LNCaP clone FGC (cell line): ENCODE data around the gene NMNAT3.

ENCODE experiments used
- DNase-seq: peaks from one replicate; pipeline ENCODE4 v3.0.0-alpha.2; 2011; ENCODE audit warnings: low read depth
- H3K4me3 ChIP-seq: 2 replicates; pipeline ENCODE4 v1.5.1; 2011; ENCODE audit warnings: mild to moderate bottlenecking, low read depth, low read length, control low read depth
- TF ChIP-seq, protein P1 (sequence below): IDR thresholded peaks from 2 replicates; pipeline ENCODE4 v1.5.1; 2012; ENCODE audit warnings: mild to moderate bottlenecking; ENCODE audit not compliant: control insufficient read depth, insufficient read depth; ENCODE audit errors: extremely low read depth

NMNAT3 gene

GRCh38 chr3:139705631-139706030, 27.9 kb upstream of the NMNAT3 start:
- no peak overlapping the region for H3K4me3 ChIP-seq
- TF ChIP-seq, protein P1, sequence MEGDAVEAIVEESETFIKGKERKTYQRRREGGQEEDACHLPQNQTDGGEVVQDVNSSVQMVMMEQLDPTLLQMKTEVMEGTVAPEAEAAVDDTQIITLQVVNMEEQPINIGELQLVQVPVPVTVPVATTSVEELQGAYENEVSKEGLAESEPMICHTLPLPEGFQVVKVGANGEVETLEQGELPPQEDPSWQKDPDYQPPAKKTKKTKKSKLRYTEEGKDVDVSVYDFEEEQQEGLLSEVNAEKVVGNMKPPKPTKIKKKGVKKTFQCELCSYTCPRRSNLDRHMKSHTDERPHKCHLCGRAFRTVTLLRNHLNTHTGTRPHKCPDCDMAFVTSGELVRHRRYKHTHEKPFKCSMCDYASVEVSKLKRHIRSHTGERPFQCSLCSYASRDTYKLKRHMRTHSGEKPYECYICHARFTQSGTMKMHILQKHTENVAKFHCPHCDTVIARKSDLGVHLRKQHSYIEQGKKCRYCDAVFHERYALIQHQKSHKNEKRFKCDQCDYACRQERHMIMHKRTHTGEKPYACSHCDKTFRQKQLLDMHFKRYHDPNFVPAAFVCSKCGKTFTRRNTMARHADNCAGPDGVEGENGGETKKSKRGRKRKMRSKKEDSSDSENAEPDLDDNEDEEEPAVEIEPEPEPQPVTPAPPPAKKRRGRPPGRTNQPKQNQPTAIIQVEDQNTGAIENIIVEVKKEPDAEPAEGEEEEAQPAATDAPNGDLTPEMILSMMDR: no peak
- no peak for DNase-seq

DNA sequence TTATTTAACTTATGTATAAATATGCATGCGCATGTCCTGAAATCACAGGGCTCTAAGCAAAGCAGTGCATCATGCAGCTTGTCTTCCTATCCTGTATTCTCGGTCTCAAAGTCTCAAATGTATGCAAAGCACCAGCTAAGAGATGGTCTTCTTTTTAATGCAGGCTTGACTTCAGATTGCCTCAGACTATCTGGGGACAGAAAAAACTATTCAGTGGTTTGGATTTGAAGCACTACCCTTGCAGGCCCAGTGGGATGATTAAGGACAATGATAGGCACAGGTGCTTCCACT, 18.5 kb upstream of the NMNAT3 start:
- no peak for DNase-seq
- H3K4me3 ChIP-seq: no peak overlapping the region
- TF ChIP-seq, protein P1: no peak

DNA sequence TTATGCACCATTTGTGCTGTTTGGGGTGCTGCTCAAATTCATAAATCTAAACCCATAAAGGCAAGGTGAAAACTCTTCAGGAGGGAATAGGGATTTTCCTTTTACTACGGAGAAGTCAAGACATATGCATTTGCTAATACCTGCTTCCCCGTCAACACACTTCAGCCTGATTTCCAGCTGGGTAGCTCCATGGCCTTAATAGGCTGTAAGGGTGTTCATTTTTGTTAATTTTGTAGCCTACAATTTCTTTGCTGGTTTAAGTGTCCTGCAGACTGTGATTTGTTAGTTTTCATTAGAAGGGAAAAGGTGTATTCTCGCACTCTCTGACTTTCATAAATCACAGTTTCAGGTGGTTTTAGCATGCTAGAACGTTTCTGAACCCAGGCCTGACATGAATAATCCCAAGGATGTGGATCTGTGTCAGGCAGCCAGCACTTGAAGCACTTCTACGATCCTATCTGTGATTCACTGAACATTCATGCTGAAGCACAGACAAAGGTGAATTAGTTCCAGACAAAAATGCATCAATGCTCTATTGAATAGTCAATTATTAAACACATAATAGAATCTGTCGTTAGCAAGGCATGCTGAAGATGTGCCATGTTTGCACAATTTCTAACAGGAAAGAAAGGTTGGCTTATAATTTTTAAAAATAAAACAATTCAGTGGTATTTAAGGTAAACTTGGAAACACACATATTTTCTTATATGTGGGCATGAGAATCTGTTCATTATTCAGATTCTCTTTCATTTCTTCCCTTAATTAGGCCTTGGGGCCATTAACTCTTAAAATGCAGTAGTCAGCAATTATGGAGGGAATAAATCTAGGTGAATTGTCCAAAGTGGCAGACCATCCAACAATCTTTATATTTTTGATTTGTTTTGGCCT, 17.9 kb upstream of the NMNAT3 start:
- DNase-seq: no peak
- TF ChIP-seq, protein P1: no peak
- H3K4me3 ChIP-seq: no peak overlapping the region

GRCh38 chr3:139695007-139695406, 17.2 kb upstream of the NMNAT3 start:
- TF ChIP-seq, protein P1: no peak
- no peak for DNase-seq
- no peak overlapping the region for H3K4me3 ChIP-seq

DNA sequence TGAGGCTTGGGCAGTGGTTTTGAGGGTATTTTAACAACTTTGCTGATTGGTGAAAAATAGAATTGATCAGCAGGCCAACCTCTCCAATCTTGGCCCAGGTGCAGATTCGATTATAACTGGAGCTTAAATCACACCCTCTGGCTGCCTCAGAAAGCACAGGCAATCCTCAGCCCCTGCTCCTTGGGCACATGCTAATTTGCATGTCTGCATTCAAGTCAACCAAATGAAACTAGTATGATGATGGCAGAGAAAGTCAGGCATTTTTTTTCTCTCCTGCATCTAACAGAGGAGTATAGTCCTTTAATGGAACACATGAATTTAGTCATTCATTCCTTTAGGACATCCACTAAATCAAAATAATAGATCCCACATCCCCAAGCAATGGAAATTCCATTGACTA, 16.8 kb upstream of the NMNAT3 start:
- no peak for DNase-seq
- H3K4me3 ChIP-seq: no peak overlapping the region
- TF ChIP-seq, protein P1: no peak

DNA sequence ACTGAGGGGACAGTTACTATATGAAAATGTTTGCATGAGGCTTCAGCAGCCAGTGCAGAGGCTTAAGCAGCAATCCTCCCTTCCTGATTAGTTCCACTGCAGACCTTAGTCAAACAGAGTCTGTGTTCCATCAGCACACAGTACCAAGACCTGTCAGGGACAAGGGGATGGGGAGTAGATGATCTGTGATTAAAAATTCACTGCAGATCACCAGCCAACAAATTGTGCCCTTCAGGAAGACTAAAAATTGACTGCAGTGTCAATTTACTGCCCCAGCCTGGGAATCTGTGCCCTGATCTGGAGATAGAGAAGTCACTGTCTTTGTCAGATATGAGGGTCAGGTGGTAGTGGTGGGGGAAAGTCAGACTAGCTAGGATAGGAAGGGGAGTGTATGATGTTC, 13.8 kb upstream of the NMNAT3 start:
- TF ChIP-seq, protein P1: no peak
- no peak overlapping the region for H3K4me3 ChIP-seq
- DNase-seq: no peak

GRCh38 chr3:139689708-139690228, 12.0 kb upstream of the NMNAT3 start:
- TF ChIP-seq, protein P1: no peak
- no peak overlapping the region for H3K4me3 ChIP-seq
- DNase-seq: no peak
